Measurements from ENCODE around the gene XRCC5.
A peak's percentile ranks its signal among the peaks of the same experiment; 100 is the strongest.
"Not testable (repeated sequence)": the region's sequence is repeated elsewhere in the genome, so short reads cannot be mapped to it uniquely, and the experiment has no call there.

Gene XRCC5

DNA sequence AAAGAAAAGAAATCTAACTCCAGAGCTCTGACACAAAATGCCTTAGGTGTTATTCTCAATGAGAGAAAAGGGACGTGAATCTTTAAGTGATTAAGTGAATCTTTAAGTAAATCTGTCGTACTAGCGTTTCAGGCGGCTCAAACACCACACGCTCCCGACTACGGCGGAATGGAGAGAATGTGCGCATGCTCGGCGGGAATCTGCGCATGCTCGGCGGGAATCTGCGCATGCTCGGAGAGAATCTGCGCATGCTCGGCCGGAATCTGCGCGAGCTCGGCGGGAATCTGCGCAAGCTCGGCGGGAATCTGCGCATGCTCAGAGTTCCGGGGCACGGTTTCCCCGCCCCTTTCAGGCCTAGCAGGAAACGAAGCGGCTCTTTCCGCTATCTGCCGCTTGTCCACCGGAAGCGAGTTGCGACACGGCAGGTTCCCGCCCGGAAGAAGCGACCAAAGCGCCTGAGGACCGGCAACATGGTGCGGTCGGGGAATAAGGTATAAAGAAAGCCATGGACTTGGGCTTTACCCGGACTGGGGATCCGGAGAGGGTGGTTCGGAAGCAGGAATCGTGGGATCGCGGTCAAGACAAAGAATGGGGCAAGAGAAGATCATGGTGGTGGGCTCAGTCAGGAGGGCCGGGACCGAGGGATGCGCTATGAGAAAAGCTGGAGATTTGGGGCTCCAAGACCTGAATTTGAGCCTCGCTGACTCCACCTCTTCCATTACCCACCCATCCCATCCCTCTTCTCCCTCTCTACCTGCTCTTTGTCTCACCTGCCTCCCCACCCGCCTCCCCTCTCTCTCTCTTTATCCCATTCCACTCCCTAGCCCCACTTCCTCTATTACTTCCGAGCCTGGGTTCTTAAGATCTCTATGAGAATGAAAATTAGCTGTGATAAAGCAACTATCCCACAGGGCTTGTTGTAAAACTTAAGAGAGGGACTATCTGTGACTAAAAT is at the start of gene XRCC5:
Gene XRCC5, plus strand, starts transcription at position 382 of the 955 bp plus-strand sequence. Its CDS starts 89 bp downstream, at position 471.
- DNase-seq = peak; percentile 97 to 98

DNA sequence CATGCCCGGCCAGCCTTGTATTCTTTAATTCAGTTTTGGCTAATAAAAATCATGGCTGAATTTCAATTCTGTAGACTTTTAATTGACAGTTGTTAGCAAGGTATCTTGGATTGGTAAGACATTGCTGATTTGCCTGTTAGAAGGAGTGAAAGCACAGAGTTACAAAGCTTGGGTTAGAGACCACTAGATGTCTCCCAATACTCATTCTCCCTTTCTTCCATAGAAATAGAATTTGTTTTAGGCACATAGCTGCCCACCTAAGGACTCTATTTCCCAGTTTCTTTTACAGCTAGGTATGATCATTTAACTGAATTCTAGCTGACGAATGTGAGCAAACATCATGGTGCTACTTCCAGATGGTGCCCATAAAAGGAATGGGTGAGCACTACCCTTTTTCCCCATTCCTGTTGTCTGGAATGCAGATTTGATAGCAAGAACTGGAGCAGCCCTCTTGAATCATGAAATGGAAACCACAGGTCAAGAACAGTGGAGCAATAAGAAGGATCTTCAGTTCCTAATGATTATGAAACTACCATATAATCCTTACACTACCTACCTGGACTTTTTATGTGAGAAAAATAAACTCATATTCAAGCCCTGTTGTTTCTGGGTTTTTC is 45.0 kb upstream of the XRCC5 start:
- no peak for DNase-seq

DNA sequence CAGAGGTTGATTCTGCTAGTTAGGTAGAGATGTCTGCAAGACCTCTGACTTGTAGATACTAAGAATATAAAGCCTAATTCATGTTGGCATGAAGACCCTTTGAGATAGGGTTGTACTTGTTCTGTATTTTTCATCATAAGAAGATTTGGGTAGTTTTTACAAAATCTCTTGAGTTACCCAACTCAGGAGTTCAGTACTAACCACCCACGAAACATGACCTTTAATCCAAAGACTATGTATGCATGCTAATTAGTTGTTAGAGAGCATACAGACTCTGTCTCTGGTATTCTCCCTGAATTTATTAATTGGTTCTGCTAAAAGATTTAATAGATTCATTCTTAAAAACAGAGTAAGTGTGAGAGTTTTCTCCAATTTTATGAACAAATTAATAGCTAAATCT is 44.5 kb upstream of the XRCC5 start:
- DNase-seq = no peak

DNA sequence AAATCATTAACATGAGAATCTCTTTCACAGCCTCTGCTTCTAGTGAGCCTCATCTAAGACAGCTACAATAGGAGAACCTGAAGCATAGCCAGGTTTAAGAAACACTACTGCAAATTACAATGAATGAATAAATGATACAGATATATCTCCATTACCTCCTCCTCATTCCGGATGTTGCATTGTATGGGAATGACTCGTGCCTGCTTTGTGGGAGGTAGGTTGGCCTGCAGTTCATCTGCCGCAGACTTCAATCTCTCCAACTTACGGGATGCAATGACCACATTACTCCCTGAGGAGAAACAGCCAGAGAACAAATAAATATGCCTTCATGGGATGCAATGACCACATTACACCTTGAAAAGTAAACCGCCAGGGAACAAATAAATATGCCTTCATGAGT is 42.9 kb upstream of the XRCC5 start:
- no peak for DNase-seq

DNA sequence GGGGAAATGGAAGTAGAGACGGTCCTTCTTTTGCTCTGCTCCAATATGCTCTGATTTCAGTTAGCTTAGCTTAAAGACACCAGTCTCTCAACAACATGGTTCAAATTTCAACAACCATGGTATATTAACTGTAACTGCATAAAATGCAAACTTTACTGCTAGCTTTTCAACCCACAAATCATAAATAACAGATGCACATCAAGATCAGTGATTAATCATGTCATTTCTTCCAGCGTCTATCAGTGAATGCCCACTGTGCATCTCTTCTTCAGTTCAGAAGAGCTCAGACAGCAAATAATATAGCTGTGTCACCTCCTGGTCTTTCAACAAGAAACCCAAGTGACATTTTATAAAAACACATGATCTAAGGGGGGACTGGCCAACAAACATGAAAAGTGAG is 40.1 kb upstream of the XRCC5 start:
- DNase-seq = no peak

DNA sequence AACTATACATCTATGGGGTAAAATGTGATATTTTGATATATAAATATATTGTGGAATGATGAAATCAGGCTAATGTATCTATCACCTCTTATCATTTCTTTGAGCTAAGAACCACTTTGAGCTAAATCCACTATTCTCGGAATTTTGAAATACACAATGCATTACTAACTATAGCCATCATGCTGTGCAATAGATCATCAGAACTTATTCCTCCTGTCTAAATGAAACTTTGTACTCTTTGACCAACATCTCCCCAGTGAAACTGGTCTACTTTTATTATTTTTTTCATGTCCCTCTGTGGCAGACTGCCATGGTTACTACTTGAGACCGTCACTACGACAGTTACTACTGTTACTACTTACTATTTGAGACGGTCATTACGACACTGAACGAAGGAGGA is 39.0 kb upstream of the XRCC5 start:
- no peak for DNase-seq

DNA sequence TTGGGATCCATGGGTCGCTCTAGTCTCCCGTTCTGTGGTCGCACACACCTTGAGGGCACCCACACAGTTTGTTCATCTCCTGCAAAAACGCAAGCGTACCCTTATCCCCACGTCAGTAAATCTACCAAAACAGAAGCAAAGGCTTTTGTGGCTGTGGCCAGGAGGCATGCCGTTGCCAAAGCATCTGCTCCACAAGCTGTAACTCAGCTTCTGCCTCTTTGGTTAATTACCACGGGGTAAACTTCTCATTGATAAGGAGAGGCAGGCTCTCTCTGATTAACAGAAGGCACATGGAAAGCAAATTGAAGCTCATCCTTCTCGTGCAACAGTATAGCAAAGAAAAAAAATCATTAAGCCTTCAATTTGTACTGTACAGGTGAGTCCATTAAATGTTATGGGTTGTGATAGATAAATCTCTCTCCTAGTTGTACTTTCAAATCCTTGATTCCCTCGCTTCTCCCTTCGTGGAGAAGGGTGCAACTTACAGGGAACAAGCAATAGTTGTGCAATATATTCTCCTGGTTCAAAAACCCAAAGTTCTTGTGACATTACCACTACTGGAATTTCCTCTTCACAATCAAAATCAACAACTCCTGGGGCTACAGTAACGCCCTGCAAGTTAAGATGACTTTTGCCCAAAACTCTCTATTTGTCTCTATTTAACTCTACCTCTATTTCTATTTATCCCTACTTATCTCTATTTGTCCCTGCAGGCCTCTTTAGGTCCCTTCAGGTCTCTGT is 37.9 kb upstream of the XRCC5 start:
- DNase-seq = no peak

DNA sequence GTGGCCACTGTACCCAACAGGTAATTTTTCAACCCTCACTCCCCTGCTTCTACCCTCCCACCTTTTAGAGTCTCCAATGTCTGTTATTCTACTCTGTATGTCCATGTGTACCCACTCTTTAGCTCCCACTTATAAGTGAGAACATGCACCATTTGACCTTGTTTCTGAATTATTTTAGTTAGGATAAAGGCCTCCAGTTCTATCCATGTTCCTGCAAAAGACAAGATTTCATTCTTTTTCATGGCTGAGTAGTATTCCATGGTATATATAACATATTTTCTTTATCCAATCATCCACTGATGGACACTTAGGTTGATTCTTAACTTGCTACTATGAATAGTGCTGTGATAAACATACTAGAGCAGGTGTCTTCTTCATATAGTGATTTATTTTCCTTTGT is 36.7 kb upstream of the XRCC5 start:
- no peak for DNase-seq

DNA sequence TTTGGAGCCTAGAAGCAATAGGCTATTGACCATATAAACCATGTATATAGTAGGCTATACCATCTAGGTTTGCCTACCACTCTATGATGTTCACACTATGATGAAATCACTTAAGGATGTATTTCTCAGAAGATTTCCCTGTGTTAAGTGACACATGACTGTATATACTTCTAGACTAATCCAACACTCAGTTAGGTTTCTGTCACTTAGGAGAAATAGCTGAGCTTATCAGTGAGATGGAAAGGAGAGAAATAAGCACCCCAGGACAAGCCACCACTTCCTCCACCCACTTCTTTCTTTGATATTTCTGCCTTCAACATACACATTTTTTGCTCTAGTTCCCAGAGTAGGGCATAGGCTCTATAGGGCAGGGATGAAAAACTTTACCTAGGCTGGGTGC is 35.4 kb upstream of the XRCC5 start:
- DNase-seq = no peak

DNA sequence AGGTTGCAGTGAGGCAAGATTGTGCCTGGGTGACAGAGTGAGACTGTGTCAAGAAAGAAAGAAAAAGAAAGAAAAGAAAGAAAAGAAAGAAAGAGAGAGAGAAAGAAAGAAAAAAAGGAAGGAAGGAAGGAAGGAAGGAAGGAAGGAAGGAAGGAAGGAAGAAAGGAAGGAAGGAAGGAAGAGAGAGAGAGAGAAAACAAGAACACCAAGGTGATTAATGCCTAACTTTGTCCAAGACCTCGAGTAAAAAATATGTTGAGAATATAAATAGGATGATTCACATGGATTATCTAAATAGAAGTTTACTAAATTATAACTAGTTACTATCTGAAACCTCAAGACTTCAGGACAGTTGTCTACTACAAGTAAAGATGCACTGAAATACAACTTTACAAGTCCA is 34.8 kb upstream of the XRCC5 start:
- DNase-seq = no peak

DNA sequence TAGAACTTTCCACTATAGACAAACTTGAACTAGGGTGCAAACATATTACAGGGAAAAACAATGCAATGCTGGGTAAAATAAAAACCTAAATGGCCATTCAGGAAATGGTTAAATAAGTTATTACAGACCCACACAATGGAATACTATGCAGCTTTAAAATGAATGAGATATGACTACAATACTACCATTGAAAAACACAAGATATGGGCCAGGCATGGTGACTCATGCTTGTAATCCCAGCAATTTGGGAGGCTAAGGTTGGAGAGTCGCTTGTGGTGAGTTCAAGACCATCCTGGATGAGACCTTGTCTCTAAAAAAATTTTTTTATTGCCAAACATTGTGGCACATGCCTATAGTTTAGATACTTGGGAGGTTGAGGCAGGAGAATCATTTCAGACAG is 34.4 kb upstream of the XRCC5 start:
- no peak for DNase-seq

DNA sequence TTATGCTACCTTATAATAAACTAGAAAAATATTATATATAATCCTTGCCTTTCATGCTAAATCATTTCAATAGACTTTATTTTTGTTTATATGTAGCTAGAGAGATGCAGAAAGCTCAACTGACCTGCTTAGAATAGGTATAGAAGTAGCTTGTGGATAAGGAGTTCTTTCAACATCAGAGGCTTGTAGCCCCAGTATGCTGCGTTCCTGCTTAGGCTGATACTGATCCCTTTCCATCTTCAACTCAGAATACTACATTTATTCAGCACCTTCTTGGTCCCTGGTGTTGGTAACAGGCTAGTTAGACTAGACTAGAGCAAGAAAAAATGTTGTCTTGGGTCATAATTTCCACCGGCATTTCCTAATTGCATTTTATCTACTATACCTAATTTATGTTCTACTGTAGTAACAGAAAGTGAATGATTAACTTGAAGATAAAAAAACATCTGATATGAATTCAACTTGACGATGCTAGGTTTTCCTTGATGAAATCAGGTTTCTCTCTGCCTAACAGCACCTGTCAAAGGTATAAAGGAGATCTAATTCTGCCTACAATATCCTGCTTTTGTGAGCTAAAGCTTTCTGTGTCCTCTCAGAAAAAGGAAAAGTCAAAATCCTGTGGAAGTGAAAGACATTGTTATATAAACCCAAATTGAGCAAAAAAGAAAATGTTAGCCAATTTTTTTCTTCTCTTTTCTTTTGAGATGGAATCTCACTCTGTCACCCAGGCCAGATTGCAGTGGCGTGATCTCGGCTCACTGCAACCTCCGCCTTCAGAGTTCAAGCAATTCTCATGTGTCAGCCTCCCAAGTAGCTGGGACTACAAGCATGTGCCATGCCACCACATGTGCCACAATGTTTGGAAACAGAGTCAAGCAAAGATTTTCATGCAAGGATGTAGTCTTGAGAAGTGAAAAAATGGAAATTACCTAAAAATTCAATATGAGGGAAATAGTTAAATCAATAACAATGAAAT is 33.4 kb upstream of the XRCC5 start:
- no peak for DNase-seq

DNA sequence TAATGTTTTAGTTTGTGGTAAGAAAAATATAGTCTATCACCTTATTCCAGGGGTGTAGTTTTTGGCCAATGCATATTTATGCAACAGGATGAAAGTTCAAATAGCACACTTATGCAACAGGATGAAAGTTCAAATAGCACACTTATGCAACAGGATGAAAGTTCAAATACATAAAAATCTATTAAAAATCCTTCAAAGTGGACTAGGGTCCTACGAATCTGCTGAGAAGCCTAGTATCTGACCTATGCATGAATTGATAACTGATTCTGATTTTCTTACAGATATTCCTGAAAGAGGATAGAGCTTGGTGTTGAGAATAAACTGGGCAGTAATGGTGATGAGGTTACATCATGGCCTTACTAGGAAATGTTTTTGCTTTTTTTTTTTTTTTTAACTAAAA is 30.4 kb upstream of the XRCC5 start:
- DNase-seq = no peak

DNA sequence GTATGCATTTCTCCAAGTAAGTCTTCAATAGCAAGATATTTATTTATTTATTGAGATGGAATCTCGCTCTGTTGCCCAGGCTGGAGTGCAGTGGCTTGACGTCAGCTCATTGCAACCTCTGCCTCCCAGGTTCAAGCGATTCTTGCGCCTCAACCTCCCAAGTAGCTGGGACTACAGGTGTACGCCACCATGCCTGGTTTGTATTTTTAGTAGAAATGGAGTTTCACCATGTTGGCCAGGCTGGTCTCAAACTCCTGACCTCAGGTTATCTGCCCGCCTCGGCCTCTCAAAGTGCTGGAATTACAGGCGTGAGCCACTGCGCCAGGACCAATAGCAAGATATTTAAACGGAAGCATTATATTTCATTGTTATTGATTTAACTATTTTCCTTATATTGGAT is 29.1 kb upstream of the XRCC5 start:
- DNase-seq = not testable (repeated sequence)

DNA sequence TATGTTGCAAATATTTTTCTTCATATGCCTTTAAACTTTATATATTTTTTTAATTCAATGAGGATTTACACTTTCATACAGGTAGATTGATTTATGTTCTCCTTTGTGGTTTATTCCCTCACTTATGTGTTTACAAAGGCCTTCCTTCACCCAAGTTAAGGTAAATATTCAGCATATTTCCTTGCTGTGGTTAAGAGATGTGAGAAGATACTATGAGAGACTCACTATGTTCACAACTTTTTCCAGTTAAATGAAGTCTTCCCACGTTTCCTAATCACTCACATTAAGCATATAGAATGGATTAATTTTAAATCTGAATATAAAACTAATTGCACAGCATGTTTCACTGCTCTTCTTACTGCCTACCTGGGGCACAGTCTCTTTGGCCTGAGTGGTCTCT is 28.1 kb upstream of the XRCC5 start:
- no peak for DNase-seq

DNA sequence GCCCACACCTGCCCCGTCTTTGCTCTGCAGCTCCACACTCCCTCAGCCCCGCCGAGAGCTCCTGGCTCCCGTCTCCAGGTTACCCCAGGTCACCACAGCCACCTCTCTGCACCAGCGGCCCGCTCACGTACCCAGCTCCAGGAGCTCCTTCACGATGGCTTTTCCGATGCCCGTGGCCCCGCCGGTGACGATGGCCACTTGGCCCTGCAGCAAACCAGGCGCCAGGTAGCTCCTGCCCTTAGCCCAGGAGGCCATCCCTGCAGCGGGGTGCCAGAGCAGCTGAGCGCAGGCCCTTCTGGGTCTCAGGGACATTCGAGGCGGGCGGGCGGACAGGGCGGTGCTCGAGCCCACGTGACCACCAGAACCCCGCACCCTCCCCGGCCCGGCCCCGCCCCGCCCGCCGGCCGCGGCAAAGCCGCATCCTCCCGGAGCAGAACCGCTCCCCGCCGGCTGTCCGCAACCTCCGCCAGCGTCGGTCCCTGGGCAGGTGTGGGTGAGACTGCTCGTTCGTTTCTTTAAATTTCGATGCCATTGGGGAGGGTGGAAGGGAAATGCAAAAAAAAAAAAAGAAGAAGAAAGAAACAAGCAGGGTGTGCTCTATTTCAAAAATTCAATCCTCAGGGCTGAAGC is 27.5 kb upstream of the XRCC5 start, which contains the start of the genes PECR and TMEM169:
Gene PECR, minus strand, starts transcription at position 323 of the 630 bp plus-strand sequence. Its CDS starts 68 bp downstream, at position 255.
Gene TMEM169, plus strand, starts transcription at position 433 of the 630 bp plus-strand sequence. CDS start 14,045 bp downstream, outside the sequence.
- peak; percentile 64 to 69 for DNase-seq

DNA sequence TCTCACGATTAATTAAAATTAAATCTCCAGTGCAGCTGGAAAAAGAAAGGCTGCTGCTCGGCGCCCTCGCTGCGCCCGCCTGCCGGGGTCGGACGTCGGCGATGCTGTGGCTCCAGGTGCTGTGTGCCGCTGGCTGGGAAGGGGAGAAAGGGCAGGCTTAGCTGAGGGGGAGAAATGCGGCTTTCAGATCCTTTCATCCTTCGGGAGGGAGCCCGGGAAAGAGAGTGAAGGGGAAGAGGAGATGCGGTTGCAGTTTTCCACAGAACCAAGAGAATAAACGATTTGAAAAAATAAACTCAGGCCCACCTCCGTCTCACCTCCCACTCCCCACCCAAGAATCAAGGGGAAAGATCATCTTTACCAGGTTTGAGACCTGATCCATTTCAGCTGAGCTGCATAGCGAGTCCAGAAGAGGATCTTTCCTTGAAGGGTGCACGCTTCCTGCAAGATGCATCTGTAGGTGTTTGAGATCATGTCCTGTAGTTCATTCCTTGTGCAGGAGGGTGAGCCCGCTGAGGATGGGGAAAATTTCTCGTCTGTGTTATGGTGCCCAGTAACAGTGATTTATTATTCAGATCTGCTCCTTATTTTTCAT is 26.9 kb upstream of the XRCC5 start:
- no peak for DNase-seq

DNA sequence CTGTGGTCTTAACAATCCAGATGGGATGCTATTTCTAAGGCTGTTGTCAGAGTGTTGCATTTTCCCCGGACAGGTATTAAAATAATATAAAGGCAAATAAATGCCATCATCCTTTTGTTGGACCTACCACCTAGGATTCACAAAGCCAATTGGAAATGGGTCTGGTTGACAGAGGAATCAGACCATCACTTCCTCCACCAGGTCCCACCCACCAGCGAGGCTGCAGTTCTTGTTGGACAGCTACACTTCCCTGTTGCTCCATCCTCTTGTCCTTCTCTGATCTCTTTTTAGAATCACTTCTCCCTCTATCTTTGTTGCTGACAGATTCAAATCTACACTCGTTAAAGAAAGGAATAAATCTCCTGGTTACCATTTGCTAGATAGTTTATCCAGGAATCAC is 26.3 kb upstream of the XRCC5 start:
- no peak for DNase-seq

DNA sequence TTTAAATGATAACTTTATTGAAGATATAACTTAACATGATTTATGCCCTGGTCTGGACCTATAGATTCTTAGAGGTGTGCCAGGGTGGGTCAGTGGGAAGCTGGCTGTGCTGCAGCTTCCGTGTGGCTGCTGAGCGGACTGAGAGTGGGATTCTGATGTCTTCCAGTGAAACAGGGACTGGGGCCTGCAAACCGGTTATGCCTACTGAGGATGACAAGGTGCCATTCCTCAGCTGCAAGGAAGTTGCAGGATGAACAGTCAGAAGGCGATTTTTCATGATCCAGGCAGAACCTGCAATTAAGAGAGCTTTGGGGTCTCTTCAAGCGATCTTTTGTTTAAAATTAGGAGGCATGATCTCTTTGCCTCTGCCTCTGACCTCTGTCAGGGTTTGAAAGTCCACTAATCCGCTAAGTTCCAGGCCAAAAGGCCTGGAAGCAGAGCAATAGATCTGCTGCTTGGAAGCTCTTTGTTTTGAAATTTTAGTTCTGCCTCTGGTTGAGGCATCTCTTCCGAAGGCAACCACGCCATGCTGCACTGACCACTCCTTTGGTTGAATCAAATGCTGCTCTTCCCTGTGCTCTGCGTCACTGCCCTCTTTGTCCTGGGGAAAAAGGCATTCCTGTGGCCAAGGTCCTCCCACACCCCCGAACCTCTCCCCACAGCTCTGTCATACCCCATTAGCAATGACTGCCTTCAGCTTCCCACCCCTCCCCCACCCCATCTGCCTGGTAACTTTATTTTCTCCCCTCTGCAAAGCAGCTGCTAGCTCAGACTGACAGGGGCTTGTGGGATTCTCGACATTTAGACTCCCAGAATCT is 25.5 kb upstream of the XRCC5 start:
- no peak for DNase-seq

DNA sequence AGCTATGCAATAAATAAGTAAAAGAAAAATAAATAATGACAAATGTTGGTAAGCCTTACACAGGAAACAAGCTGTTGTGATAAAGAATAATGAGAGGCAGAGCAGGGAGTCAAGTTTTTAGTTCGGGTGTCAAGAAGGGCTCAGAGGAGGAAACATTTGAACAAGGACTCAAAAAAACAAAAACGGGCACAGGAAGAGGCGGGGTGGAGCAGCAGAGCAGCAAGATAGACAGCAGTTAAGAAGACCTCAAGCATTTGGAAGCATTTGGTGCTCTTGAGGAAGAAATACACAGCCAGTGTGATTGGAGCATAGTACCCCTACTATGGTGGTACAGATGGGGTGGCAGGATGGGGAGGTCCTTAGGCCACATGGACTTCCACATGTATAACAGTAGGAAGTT is 24.6 kb upstream of the XRCC5 start:
- no peak for DNase-seq

All from NCI-H1930 (cell line).